IMR-90 (cell line): ENCODE measurements around the gene TULP4. TPM values are rescaled to one million over a fixed set of nuclear protein-coding genes. Genes with fewer than 3 reads are reported as not detected.

Experiments used
- ATAC-seq: fragments of 200-7000 bp; cut with Tn5 transposase; 2 replicates; pipeline ENCODE4 v1.9.1; 2020; ENCODE audit warnings: low read depth, mild to moderate bottlenecking, moderate library complexity
- BruUV-seq: library from RNA; stranded (reverse); fragments of 400-500 nt; replicated peaks from 2 replicates; lab custom pipeline; 2021; lab: Mats Ljungman, UMichigan
- CTCF ChIA-PET: fragments of 300-600 bp; formaldehyde crosslinking; extraction: SDS; loops from one replicate; lab custom pipeline; 2021; ENCODE audit warnings: antibody characterized with exemption; lab: Yijun Ruan, JAX
- POLR2A ChIA-PET: fragments of 300-600 bp; sonication (Branson Sonifier 250); formaldehyde crosslinking; loops from one replicate; lab custom pipeline; 2022; ENCODE audit warnings: antibody characterized with exemption; ENCODE audit not compliant: unreplicated experiment; lab: Charles Lee
- DNase-seq: peaks from one replicate; pipeline ENCODE4 v3.0.0; 2013
- H2AFZ ChIP-seq: replicated peaks from 2 replicates; pipeline ENCODE3; 2013; ENCODE audit warnings: low read length, mild to moderate bottlenecking; ENCODE audit not compliant: poor library complexity
- H2AK5ac ChIP-seq: 2 replicates; pipeline ENCODE4 v1.6.1; 2013; ENCODE audit warnings: low read depth, low read length, inconsistent platforms
- H2AK9ac ChIP-seq: replicated peaks from 2 replicates; pipeline ENCODE3; 2013; ENCODE audit warnings: mild to moderate bottlenecking, low read depth, low read length, moderate library complexity; ENCODE audit not compliant: poor library complexity
- H2BK120ac ChIP-seq: 2 replicates; pipeline ENCODE4 v1.6.1; 2013; ENCODE audit warnings: low read depth, low read length, inconsistent platforms
- H2BK15ac ChIP-seq: 3 replicates; pipeline ENCODE4 v1.6.1; 2013; ENCODE audit warnings: low read depth, low read length, inconsistent platforms
- H2BK20ac ChIP-seq: 2 replicates; pipeline ENCODE4 v1.6.1; 2013; ENCODE audit warnings: low read depth, mild to moderate bottlenecking, inconsistent platforms, low read length, moderate library complexity
- H2BK5ac ChIP-seq: 2 replicates; pipeline ENCODE4 v1.6.1; 2013; ENCODE audit warnings: mild to moderate bottlenecking, low read depth, low read length, inconsistent platforms; ENCODE audit not compliant: poor library complexity, severe bottlenecking
- H3K14ac ChIP-seq: replicated peaks from 2 replicates; pipeline ENCODE4 v1.6.1; 2013; ENCODE audit warnings: low read depth, low read length, inconsistent platforms
- H3K18ac ChIP-seq: 2 replicates; pipeline ENCODE4 v1.6.1; 2013; ENCODE audit warnings: low read depth, low read length, control low read depth
- H3K23ac ChIP-seq: 2 replicates; pipeline ENCODE4 v1.6.1; 2013; ENCODE audit warnings: low read depth, low read length, inconsistent platforms
- H3K27ac ChIP-seq: 2 replicates; pipeline ENCODE4 v1.5.1; 2013; ENCODE audit warnings: mild to moderate bottlenecking, control low read depth, low read length; ENCODE audit not compliant: insufficient read depth
- H3K27me3 ChIP-seq: 2 replicates; pipeline ENCODE4 v1.6.1; 2013; ENCODE audit warnings: low read length; ENCODE audit not compliant: control insufficient read depth, insufficient read depth
- H3K36me3 ChIP-seq: 2 replicates; pipeline ENCODE4 v1.6.1; 2013; ENCODE audit warnings: low read length, mixed read lengths; ENCODE audit not compliant: control insufficient read depth, insufficient read depth
- H3K4ac ChIP-seq: 2 replicates; pipeline ENCODE4 v1.6.1; 2013; ENCODE audit warnings: low read depth, low read length, inconsistent platforms
- H3K4me1 ChIP-seq: 2 replicates; pipeline ENCODE4 v1.6.1; 2013; ENCODE audit warnings: low read length, mixed read lengths; ENCODE audit not compliant: control insufficient read depth, insufficient read depth
- H3K4me2 ChIP-seq: 2 replicates; pipeline ENCODE4 v1.6.1; 2013; ENCODE audit warnings: low read depth, mild to moderate bottlenecking, control low read depth, low read length, moderate library complexity
- H3K4me3 ChIP-seq: 2 replicates; pipeline ENCODE4 v1.5.1; 2013; ENCODE audit warnings: low read depth, mild to moderate bottlenecking, control low read depth, low read length, moderate library complexity; ENCODE audit not compliant: insufficient read depth
- H3K56ac ChIP-seq: 2 replicates; pipeline ENCODE4 v1.6.1; 2013; ENCODE audit warnings: low read length, inconsistent platforms; ENCODE audit not compliant: insufficient read depth; ENCODE audit errors: extremely low read depth
- H3K79me1 ChIP-seq, 2 experiments: 2 replicates each; pipeline ENCODE4 v1.6.1; 2013; ENCODE audit warnings: low read length in 2 of 2, inconsistent platforms in 1 of 2, low read depth in 1 of 2
- H3K9ac ChIP-seq: 2 replicates; pipeline ENCODE4 v1.6.1; 2013; ENCODE audit warnings: low read depth, low read length, control low read depth
- H3K9me1 ChIP-seq: 2 replicates; pipeline ENCODE4 v1.6.1; 2013; ENCODE audit warnings: low read length, inconsistent platforms; ENCODE audit not compliant: insufficient read depth
- H3K9me3 ChIP-seq: 2 replicates; pipeline ENCODE4 v1.6.1; 2013; ENCODE audit warnings: low read length; ENCODE audit not compliant: control insufficient read depth, insufficient read depth
- H4K20me1 ChIP-seq: 2 replicates; pipeline ENCODE4 v1.6.1; 2013; ENCODE audit warnings: low read length, inconsistent platforms; ENCODE audit not compliant: insufficient read depth
- H4K5ac ChIP-seq: 2 replicates; pipeline ENCODE4 v1.6.1; 2013; ENCODE audit warnings: mild to moderate bottlenecking, low read depth, low read length, control low read depth
- H4K8ac ChIP-seq, 2 experiments: 2 replicates each; pipeline ENCODE4 v1.6.1; 2013; ENCODE audit warnings: low read depth in 2 of 2, low read length in 2 of 2, control low read depth in 1 of 2, inconsistent platforms in 1 of 2
- H4K91ac ChIP-seq: 2 replicates; pipeline ENCODE4 v1.6.1; 2013; ENCODE audit warnings: low read depth, low read length, inconsistent platforms; ENCODE audit not compliant: insufficient read depth
- CEBPB ChIP-seq: IDR thresholded peaks from 2 replicates; pipeline ENCODE4 v1.6.1; 2012; ENCODE audit warnings: low read depth, low read length, improper control_type of control experiment
- MAFK ChIP-seq: IDR thresholded peaks from 2 replicates; pipeline ENCODE4 v1.6.1; 2012; ENCODE audit warnings: low read depth, low read length, improper control_type of control experiment
- MAZ ChIP-seq: IDR thresholded peaks from 2 replicates; pipeline ENCODE4 v1.6.1; 2012; ENCODE audit warnings: low read depth, mild to moderate bottlenecking, low read length, improper control_type of control experiment, moderate library complexity, borderline replicate concordance
- NFE2L2 ChIP-seq: fragments of 150-350 bp; IDR thresholded peaks from 2 replicates; pipeline ENCODE4 v1.6.1; 2016; ENCODE audit warnings: low read depth, mild to moderate bottlenecking, low read length
- POLR2A ChIP-seq: IDR thresholded peaks from 2 replicates; pipeline ENCODE4 v1.6.1; 2012; ENCODE audit warnings: mild to moderate bottlenecking, low read depth, low read length
- SMC3 ChIP-seq: fragments of 150-350 bp; IDR thresholded peaks from 2 replicates; pipeline ENCODE4 v1.6.1; 2016; ENCODE audit warnings: low read depth, mild to moderate bottlenecking, antibody characterized with exemption, low read length, moderate library complexity
- WGBS, 2 experiments: methylation state at CpG; one replicate each; pipeline versions ENCODE4 v1.1.5 to v1.1.7; 2013; ENCODE audit warnings: missing lambda C conversion rate in 2 of 2; ENCODE audit not compliant: insufficient read length in 1 of 2; ENCODE audit errors: extremely low coverage in 2 of 2; 5-methylcytosine and 5-hydroxymethylcytosine counted together
- dilution Hi-C: fragments of 300-500 bp; cut with HindIII; formaldehyde crosslinking; loops from one replicate; pipeline ENCODE4 v1.14.3; 2018; ENCODE audit warnings: low sequenced_read_pairs; ENCODE audit not compliant: unreplicated experiment
- in situ Hi-C: fragments of 300-500 bp; cut with MboI; formaldehyde crosslinking; loops from 3 replicates; pipeline ENCODE4 v1.14.3; 2019; ENCODE audit warnings: low sequenced_read_pairs, inconsistent platforms, mixed read lengths
- intact Hi-C: fragments of 100-400 bp; cut with micrococcal nuclease; formaldehyde crosslinking; loops from 2 replicates; pipeline ENCODE4 v1.10.0; 2022
- polyA plus RNA-seq, 3 experiments: library from polyadenylated mRNA; depleted of rRNA; stranded (reverse); fragments of >200 nt; gene quantifications; 2 replicates each; pipeline ENCODE4 v1.2.3, GENCODE V29; 2012; ENCODE audit warnings: low replicate concordance in 1 of 3
- total RNA-seq: library from RNA; depleted of rRNA; stranded (reverse); fragments of >200 nt; gene quantifications from 2 replicates; pipeline ENCODE4 v1.2.3, GENCODE V29; 2012
- TF ChIP-seq, protein P1 (sequence below): fragments of 150-350 bp; IDR thresholded peaks from 2 replicates; pipeline ENCODE4 v1.6.1; 2017; ENCODE audit warnings: mild to moderate bottlenecking, antibody characterized with exemption, low read length, low read depth
- TF ChIP-seq, protein P2 (sequence below): conservative IDR thresholded peaks from 2 replicates; pipeline ENCODE4 v1.5.1; 2012; ENCODE audit warnings: mild to moderate bottlenecking, low read depth, low read length, improper control_type of control experiment

TULP4 gene
- total and polyA plus RNA-seq, 2 of the 4 experiments (the other 2 are of a cell fraction), result 8.1 to 30.6 TPM

DNA sequence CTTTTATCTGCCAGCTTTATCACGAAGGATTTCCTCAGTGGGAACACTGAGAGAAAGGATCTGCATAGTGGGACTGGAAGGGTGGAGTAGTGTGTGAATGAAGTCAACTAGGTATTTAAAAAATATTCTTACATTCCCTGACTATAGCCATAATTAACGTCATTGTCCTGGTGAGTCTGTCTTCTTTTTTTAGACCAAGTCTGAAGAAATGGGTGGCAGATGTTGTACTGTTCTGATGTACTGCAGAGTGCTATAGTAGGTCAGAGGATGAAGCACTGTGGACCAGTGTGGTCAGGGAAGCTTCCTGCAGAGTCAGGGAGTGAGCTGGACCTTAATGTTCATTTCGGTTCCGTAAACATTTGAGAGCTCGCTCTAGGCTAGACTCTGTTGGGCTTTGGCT is 11.9 kb downstream of the TULP4 start:
- Histone ChIP-seq H3K9ac (no peak overlapping the region), H3K14ac (no peak overlapping the region), H2BK5ac (no peak overlapping the region), H3K4ac (no peak overlapping the region), H3K36me3 (no peaks in the 10 kb centered on the region), H3K27ac (no peak overlapping the region), H3K9me1 (peaks cover 15% of the 10 kb centered on the region), H2BK15ac (no peak overlapping the region), H3K23ac (no peak overlapping the region), H2BK20ac (no peak overlapping the region), H4K91ac (no peak overlapping the region), H3K56ac (no peak overlapping the region), H4K8ac (no peak overlapping the region), H2BK120ac (no peak overlapping the region), H3K4me3 (no peak overlapping the region), H2AK9ac (no peak overlapping the region), H4K5ac (no peak overlapping the region), H3K79me1 (peaks cover 32 to 50% of the 10 kb centered on the region in 2 experiments), H3K4me2 (no peak overlapping the region), H2AFZ (no peak overlapping the region), H3K27me3 (no peaks in the 10 kb centered on the region), H2AK5ac (no peak overlapping the region), H3K9me3 (no peaks in the 10 kb centered on the region), H3K18ac (no peak overlapping the region), H4K20me1 (peaks cover 17% of the 10 kb centered on the region), H3K4me1 (peaks cover 11% of the 10 kb centered on the region)
- DNase-seq (peak; percentile 27), ATAC-seq (no peak)
- in situ Hi-C loops (no loop called here), dilution Hi-C loops (no loop called here), intact Hi-C loops (no loop called here)
- TF ChIP-seq SMC3 (no peak), CEBPB (no peak), NFE2L2 (no peak), MAFK (no peak), MAZ (no peak), POLR2A (no peak)
- TF ChIP-seq, protein P1, sequence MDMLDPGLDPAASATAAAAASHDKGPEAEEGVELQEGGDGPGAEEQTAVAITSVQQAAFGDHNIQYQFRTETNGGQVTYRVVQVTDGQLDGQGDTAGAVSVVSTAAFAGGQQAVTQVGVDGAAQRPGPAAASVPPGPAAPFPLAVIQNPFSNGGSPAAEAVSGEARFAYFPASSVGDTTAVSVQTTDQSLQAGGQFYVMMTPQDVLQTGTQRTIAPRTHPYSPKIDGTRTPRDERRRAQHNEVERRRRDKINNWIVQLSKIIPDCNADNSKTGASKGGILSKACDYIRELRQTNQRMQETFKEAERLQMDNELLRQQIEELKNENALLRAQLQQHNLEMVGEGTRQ, result no peak
- TF ChIP-seq, protein P2, sequence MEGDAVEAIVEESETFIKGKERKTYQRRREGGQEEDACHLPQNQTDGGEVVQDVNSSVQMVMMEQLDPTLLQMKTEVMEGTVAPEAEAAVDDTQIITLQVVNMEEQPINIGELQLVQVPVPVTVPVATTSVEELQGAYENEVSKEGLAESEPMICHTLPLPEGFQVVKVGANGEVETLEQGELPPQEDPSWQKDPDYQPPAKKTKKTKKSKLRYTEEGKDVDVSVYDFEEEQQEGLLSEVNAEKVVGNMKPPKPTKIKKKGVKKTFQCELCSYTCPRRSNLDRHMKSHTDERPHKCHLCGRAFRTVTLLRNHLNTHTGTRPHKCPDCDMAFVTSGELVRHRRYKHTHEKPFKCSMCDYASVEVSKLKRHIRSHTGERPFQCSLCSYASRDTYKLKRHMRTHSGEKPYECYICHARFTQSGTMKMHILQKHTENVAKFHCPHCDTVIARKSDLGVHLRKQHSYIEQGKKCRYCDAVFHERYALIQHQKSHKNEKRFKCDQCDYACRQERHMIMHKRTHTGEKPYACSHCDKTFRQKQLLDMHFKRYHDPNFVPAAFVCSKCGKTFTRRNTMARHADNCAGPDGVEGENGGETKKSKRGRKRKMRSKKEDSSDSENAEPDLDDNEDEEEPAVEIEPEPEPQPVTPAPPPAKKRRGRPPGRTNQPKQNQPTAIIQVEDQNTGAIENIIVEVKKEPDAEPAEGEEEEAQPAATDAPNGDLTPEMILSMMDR, result no peak
- BruUV-seq, result no TSS peak
- CTCF ChIA-PET, result no interaction called here
- 40% methylated on average over 1 of the region's 5 CpGs; no CpG with 5 or more reads in 1 of the 2 experiments for WGBS, 2 experiments
- POLR2A ChIA-PET, result no interaction called here
